ENCODE data around the gene TXNRD2.

The TXNRD2 gene

GRCh38 chr22:19941365-19942082 lies at the start of gene TXNRD2, which contains the start of gene COMT:
TXNRD2 (minus strand) TSS chr22:19941818; CDS start chr22:19941803, 15 bp downstream.
COMT (plus strand) TSS chr22:19941772; CDS start chr22:19962527, 20,755 bp downstream.
- peak; percentile 20 for DNase-seq

- DNase-seq = no peak
Measured at GRCh38 chr22:19991395-19991644, 49.7 kb upstream of the TXNRD2 start.

GRCh38 chr22:19990609-19991394 lies 49.2 kb upstream of the TXNRD2 start:
- no peak for DNase-seq

- no peak for DNase-seq
Measured at GRCh38 chr22:19990188-19990587, 48.6 kb upstream of the TXNRD2 start.

- DNase-seq = no peak
Measured at GRCh38 chr22:19989725-19990067, 48.1 kb upstream of the TXNRD2 start.

GRCh38 chr22:19988965-19989724 lies 47.5 kb upstream of the TXNRD2 start:
- no peak for DNase-seq

- DNase-seq = no peak
Measured at GRCh38 chr22:19988331-19988808, 46.8 kb upstream of the TXNRD2 start.

GRCh38 chr22:19987394-19988306 lies 46.0 kb upstream of the TXNRD2 start:
- peak; percentile 18 for DNase-seq

- peak; percentile 53 for DNase-seq
Measured at GRCh38 chr22:19986410-19987341, 45.1 kb upstream of the TXNRD2 start.

- DNase-seq = no peak
Measured at GRCh38 chr22:19986011-19986409, 44.4 kb upstream of the TXNRD2 start.

- DNase-seq = no peak
Measured at GRCh38 chr22:19984851-19985811, 43.5 kb upstream of the TXNRD2 start.

- DNase-seq = no peak
Measured at GRCh38 chr22:19984201-19984753, 42.7 kb upstream of the TXNRD2 start.

- no peak for DNase-seq
Measured at GRCh38 chr22:19983741-19984140, 42.1 kb upstream of the TXNRD2 start.

GRCh38 chr22:19982991-19983578 lies 41.5 kb upstream of the TXNRD2 start:
- DNase-seq = no peak

- no peak for DNase-seq
Measured at GRCh38 chr22:19981961-19982920, 40.6 kb upstream of the TXNRD2 start.

GRCh38 chr22:19981171-19981960 lies 39.7 kb upstream of the TXNRD2 start:
- no peak for DNase-seq

- no peak for DNase-seq
Measured at GRCh38 chr22:19980766-19981165, 39.1 kb upstream of the TXNRD2 start.

Measured in DMS153 (cell line).